ENCODE results near the gene SOX9.

DNA sequence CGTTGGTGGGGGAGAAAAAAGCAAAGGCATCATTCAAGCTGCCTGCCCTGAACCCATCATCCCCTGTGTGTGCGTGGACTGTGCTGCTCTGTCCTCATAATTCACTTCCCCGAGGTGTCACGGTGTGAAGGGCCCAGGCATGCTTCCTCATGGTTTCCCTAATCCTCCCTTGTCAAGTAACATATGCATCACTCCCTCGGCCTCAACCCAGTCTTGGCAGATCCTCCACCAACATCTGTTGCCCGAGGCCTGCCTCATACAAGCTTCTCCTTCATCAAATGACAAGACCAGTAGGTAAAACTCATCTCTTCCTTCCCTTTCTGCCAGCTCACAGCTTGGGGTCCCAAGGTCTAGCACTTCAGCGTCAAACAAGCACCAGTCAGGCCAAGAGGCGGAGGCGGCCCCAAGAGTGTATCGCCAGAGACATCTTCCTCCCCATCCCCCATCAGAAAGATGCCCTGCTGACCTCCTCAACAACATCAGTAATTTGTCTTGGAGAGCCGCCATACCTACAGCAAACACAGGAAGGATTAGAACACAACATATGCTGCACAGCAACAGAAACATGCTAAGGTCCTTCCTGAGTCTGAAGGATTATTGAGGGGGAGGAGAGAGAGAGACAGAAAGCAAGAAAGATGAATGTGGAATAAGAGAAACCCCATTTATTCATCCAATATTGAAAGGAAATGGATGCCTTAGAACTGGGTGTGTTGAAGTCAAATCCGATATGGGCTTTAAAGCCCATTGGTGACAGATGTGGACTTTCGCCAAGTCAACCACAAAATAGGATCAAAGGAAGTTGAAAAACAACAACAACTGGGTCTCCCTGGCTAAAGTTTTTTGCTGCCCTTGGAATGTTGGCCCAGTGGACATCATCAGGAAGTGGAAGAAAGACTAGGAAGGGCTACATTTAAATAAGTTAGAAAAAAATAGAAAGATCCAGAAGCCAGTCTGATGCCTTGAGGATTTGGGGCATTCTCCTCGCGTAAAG is 38.4 kb downstream of the SOX9 start:
- TF ChIP-seq ZSCAN29 (IDR thresholded peaks at IDR 0.05) (no peak), GATA2 (CRISPR knock-in tag; IDR thresholded peaks at IDR 0.05) (no peak), NFIC (IDR thresholded peaks at IDR 0.05) (no peak), SMC3 (conservative IDR thresholded peaks at IDR 0.05; ENCODE audit: insufficient read depth, low read depth, low read length) (no peak), NUFIP1 (IDR thresholded peaks at IDR 0.05; ENCODE audit: partially characterized antibody) (no peak), CEBPG (CRISPR knock-in tag; IDR thresholded peaks at IDR 0.05) (no peak), CEBPG (tag; conservative IDR thresholded peaks at IDR 0.05 in 1 of 2, IDR thresholded peaks at IDR 0.05 in 1 of 2) (no peak), POLR2AphosphoS5 (IDR thresholded peaks at IDR 0.05; ENCODE audit: control insufficient read depth, insufficient read depth, low read depth, low read length) (no peak), PHB2 (IDR thresholded peaks at IDR 0.05; ENCODE audit: low read depth) (no peak), MEIS2 (IDR thresholded peaks at IDR 0.05; ENCODE audit: partially characterized antibody) (no peak), RB1 (IDR thresholded peaks at IDR 0.05; ENCODE audit: low read depth) (no peak), SNIP1 (IDR thresholded peaks at IDR 0.05; ENCODE audit: low read depth) (no peak), CBX3 (IDR thresholded peaks at IDR 0.05; ENCODE audit: borderline replicate concordance in 1 of 2, low read length in 2 of 2) (no peak)
- TF ChIP-seq, protein P1, sequence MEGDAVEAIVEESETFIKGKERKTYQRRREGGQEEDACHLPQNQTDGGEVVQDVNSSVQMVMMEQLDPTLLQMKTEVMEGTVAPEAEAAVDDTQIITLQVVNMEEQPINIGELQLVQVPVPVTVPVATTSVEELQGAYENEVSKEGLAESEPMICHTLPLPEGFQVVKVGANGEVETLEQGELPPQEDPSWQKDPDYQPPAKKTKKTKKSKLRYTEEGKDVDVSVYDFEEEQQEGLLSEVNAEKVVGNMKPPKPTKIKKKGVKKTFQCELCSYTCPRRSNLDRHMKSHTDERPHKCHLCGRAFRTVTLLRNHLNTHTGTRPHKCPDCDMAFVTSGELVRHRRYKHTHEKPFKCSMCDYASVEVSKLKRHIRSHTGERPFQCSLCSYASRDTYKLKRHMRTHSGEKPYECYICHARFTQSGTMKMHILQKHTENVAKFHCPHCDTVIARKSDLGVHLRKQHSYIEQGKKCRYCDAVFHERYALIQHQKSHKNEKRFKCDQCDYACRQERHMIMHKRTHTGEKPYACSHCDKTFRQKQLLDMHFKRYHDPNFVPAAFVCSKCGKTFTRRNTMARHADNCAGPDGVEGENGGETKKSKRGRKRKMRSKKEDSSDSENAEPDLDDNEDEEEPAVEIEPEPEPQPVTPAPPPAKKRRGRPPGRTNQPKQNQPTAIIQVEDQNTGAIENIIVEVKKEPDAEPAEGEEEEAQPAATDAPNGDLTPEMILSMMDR (IDR thresholded peaks at IDR 0.05 in 2 of 3, conservative IDR thresholded peaks at IDR 0.05 in 1 of 3; ENCODE audit: insufficient read depth in 2 of 3, low read depth in 1 of 3, low read length in 3 of 3): no peak
- TF ChIP-seq, protein P2, sequence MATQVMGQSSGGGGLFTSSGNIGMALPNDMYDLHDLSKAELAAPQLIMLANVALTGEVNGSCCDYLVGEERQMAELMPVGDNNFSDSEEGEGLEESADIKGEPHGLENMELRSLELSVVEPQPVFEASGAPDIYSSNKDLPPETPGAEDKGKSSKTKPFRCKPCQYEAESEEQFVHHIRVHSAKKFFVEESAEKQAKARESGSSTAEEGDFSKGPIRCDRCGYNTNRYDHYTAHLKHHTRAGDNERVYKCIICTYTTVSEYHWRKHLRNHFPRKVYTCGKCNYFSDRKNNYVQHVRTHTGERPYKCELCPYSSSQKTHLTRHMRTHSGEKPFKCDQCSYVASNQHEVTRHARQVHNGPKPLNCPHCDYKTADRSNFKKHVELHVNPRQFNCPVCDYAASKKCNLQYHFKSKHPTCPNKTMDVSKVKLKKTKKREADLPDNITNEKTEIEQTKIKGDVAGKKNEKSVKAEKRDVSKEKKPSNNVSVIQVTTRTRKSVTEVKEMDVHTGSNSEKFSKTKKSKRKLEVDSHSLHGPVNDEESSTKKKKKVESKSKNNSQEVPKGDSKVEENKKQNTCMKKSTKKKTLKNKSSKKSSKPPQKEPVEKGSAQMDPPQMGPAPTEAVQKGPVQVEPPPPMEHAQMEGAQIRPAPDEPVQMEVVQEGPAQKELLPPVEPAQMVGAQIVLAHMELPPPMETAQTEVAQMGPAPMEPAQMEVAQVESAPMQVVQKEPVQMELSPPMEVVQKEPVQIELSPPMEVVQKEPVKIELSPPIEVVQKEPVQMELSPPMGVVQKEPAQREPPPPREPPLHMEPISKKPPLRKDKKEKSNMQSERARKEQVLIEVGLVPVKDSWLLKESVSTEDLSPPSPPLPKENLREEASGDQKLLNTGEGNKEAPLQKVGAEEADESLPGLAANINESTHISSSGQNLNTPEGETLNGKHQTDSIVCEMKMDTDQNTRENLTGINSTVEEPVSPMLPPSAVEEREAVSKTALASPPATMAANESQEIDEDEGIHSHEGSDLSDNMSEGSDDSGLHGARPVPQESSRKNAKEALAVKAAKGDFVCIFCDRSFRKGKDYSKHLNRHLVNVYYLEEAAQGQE (IDR thresholded peaks at IDR 0.05; ENCODE audit: borderline replicate concordance): no peak
- TF ChIP-seq, protein P2 (CRISPR knock-in tag; IDR thresholded peaks at IDR 0.05; ENCODE audit: low read depth): no peak

Measured in K562 (cell line).